Globus pallidus (tissue), 1 donor: ENCODE data around the gene DAPP1.

Experiments used
- DNase-seq: peaks from one replicate; pipeline ENCODE4 v3.0.0-alpha.2; 2015; ENCODE audit warnings: low spot score

Gene DAPP1

GRCh38 chr4:99915449-99915848 lies 98.8 kb downstream of the DAPP1 start:
- DNase-seq, result no peak

GRCh38 chr4:99917575-99917974 lies 100.9 kb downstream of the DAPP1 start:
- no peak for DNase-seq

GRCh38 chr4:99918656-99919055 lies 102.0 kb downstream of the DAPP1 start:
- DNase-seq, result no peak
